Stimulated activated CD4-positive, alpha-beta T cell treated with anti-CD3 and anti-CD28 coated beads, Interleukin-4, amount 100 ng/mL, for 1 hour (primary cell): Measurements from ENCODE around the gene GPRASP1.
"Not testable (repeated sequence)": the region's sequence is repeated elsewhere in the genome, so short reads cannot be mapped to it uniquely, and the experiment has no call there.

Experiments used
- DNase-seq: peaks from one replicate; pipeline ENCODE4 v3.0.0-alpha.2; 2020

The GPRASP1 gene

DNA sequence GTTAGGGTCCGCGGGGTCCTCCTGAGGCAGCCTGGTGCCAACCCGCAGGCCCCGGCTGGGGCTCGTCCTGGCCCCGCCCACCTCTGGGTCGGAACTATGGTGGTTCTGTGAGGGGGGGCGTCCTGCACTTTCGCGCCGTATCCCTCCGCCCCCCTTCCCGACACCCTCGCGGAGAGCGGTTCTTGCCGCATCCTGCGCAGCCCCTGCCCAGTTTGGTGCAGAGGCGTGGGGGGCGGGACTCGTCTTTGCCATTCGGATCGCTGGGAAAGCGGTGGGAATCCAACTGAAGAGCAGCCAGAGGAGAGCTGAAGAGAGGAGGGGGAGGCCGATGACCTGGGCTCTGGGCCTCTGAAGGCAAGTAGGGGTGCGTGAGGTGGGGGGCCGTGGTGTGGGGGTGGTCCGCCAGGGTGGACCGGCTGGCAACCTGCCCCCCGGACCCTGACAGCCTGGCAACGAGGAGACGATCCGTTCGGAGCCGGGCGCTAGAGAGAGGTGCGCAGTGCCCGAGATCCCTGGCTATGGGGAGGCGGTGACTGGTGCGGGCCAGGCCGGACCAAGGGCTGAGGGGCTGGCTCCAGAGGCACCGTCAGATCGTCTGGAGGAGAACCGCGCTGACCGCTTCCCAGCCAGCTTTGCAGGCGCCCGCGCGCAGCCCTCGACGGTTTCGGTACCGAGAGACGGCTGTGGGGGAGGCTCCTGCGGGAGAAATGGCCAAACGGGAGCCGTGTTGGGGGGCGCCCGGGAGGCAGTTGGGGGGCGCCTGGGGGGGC, at the start of gene GPRASP1:
Gene GPRASP1, plus strand, starts transcription at position 242 of the 770 bp plus-strand sequence. CDS start 2,431 bp downstream, outside the sequence.
- DNase-seq = peak; percentile 56

GRCh38 chrX:102604327-102604726, 47.0 kb upstream of the GPRASP1 start:
- DNase-seq = no peak

DNA sequence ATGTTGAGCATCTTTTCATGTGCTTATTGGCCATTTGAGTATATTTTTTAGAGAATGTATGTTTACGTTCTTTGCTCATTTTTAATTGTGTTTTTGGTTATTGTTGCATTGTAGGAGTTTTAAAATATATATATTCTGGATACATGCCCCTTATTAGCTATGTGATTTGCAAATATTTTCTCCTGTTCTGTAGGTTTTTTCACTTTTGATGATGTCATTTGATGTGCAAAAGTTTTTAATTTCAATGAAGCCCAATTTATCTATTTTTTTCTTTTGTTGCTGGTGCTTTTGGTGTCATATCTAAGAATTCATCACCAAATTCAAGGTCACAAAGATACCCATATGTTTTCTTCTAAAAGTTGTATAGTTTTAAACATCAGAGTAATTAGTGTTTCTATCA, 45.2 kb upstream of the GPRASP1 start:
- no peak for DNase-seq

GRCh38 chrX:102610905-102611304, 40.4 kb upstream of the GPRASP1 start:
- DNase-seq = no peak

GRCh38 chrX:102624105-102624504, 27.2 kb upstream of the GPRASP1 start:
- no peak for DNase-seq

GRCh38 chrX:102627640-102628039, 23.6 kb upstream of the GPRASP1 start:
- DNase-seq = no peak

DNA sequence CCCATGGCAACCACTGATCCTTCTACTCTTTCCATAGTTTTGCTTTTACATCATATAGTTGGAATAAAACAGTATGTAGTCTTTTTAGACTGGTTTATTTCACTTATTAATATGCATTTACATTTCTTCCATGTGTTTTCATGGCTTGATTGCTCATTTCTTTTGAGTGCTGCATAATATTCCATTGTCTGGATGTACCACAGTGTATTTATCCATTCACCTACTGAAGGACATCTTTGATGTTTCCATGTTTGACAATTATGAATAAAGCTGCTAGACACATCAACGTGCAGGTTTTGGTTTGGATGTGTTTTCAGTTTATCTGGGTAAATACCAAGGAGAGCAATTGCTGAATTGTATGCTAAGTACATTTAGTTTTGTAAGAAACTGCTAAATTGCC, 13.7 kb upstream of the GPRASP1 start:
- DNase-seq = no peak

DNA sequence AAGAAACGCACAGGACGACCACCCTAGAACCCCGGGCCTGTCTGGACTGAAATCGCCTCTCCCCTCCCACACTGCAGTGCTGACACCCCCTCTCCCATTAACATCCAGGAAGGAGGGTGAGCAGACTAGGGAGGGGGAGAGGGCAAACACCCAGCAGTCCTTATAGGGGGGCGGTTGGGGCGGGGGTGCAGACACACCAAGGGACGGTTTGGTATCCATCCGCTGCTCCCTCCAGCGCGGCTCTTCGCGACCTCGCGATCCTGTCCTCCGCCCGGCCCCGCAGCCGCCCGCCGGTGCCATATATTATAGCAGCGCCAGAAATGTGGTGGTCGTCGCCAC, 411 bp upstream of the GPRASP1 start:
- no peak for DNase-seq

DNA sequence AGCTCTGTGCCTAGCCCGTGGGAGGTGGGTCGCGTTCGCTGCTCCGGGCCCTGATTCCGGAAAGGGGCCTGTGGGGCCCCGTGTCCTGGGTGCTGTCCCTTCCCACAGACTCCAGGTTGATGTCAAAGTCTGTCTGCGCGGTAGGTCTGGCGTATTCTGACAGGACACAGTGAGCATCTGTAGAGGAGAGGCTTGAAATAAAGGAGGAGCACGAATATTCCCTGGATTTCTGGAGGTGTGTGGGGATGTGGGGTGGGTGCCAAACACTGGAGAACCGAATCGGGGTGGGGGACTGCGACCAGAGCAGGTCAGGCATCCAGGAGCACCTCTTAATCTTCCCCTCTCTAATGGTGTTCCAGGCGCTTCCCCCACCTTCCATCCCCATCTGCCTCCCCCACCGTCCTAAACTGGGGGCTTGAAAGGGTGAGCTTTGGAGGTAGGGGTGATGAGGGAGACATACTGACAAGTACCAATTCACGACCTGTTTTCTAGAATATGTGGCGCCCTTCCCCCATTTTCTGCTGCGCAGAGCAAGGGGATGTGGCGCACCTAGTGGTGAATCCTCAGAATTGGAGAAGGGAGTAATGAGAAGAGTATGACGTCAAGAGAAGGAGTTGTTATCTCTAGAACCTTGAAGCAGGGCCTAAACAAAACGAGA, 877 bp downstream of the GPRASP1 start:
- DNase-seq = peak; percentile 33

- no peak for DNase-seq
Observed at GRCh38 chrX:102654696-102655095, 3.4 kb downstream of the GPRASP1 start.

- DNase-seq = no peak
Observed at GRCh38 chrX:102658556-102658955, 7.3 kb downstream of the GPRASP1 start.

DNA sequence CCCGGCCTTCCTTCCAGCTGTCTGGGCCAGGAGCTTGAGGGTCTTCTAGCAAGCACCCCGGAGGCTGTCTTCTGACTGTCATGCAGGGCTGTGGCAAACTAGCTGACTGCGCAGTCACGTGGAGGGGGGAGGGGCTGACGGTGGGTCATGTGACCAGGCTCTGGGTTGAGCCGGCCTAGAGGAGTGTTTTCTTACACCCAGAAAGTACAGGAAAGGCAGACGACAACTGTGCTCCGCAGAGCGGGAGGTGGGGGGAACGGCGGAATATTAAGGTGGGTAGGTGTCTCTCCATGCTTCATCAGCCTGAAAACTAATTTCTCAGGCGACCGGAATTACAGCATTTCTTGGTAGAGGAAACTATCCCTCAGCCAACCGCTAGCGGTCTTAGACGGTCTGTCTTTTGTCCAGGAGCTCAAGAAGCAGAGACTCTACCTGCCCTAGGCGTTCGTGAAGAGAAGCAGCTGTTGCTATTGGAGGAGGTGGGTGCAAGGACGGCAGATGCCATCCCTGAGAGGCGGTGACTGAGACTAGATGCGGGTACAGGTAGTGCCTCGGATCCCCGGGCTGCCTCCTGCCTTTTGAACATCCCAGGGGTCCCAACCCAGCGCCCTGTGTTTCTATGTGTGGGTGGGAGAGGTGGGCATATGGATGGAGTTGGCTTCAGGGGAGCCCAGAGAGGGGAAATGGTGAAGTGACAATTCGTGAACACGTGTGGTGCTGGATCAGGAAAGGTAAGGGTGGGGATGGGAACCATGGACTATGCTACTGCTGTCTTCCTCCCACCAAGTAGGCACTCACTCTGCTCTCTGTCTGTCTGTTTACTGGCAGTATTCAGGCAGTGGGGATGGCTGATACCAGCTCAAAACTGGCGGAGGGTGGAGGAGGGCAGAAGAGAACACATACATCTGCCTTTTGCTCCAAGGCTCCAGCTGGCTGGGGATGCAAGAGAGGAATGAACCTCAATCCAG, 8.8 kb downstream of the GPRASP1 start:
- peak; percentile 84 for DNase-seq

DNA sequence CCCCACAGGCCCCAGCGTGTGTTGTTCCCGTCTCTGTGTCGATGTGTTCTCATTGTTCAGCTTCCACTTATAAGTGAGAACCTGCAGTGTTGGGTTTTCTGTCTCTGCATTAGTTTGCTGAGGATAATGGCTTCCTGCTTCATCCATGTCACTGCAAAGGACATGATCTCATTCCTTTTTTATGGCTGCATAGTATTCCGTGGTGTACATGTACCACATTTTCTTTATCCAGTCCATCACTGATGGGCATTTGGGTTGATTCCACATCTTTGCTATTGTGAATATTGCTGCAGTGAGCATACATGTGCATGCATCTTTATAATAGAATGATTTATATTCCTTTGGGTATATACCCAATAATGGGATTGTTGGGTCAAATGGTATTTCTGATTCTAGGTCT, 12.5 kb downstream of the GPRASP1 start:
- not testable (repeated sequence) for DNase-seq

DNA sequence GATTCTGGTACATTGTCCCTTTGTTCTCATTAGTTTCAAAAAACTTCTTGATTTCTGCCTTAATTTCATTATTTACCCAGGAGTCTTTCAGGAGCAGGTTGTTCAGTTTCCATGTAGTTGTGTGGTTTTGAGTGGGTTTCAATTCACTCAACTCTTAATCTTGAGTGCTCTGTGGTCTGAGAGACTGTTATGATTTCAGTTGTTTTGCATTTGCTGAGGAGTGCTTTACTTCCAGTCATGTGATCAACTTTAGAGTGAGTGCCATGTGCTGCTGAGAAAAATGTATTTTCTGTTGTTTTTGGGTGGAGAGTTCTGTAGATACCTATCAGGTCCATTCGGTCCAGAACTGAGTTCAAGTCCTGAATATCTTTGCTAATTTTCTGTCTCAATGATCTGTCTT, 15.8 kb downstream of the GPRASP1 start:
- DNase-seq = not testable (repeated sequence)

DNA sequence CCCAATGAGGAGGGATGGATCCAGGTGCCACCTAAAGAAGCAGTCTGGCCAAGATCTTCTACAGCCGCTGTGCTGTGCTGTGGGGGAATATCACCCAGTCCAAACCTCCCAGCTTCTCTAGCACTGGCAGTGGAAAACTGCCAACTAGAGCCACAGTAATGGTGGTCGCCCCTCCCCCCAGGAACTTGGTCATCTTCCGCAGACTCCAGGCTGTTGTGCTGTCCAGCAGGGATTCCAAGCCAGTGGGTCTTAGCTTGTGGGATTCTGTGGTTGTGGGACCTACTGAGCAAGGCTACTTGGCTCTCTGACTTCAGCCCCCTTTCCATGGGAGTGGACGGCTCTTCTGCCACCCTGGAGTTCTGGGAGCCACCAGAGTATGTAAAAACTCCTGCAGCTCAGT, 18.2 kb downstream of the GPRASP1 start:
- no peak for DNase-seq

DNA sequence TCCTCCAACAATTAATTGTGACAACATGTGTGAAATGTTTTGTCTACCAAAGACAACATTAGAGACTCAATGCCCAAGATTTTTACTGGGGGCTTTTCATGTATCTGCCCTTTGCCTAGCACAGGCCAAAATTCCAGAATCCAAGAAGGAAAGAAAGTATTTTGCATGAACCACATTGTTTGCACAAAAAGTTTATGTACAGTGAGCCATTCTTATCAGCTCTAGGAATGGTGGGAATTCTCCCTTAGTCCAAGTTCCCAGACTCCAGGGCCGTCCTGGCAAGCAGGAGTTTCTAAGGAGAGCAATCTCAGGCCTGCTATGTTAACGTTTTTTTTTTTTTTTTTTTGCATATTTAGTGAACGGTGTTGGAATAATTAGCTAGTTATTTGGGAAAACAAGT, 21.6 kb downstream of the GPRASP1 start:
- DNase-seq = no peak

GRCh38 chrX:102677479-102677878, 26.2 kb downstream of the GPRASP1 start:
- DNase-seq = not testable (repeated sequence)

DNA sequence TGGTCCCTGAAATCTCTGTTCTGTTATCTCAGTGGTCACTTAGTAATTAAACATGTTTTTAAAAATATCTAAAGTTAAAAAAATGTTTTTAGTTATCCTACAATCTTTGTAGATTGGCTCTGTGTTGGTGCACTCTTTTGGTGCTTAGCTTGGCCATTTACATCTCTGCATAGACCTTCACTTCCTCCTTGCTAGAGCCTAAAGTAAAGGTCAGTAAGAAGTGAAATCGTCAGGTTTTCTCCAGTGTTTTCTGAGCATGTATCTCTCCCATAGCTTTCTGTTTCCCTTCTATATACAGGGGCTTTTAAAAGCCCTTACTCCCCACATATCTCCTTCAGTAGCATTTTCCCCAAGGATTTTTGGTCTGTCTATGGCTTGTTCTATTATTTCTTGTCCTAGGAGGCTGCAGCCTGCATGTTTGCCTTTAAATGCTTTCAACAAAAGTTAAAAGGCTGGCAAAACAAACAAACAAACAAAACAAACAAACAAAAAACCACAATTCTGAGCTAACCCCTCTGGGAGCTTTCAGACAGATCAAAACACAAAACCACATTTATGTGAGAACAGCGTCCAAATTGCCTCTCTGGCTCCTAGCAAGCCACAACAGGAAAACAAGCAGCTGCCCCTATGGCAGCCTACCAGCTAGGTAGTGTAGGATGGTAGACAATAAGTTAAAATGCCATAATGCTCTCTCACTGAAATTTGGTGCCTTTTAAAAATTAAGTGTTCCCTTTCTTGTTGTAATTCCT, 33.7 kb downstream of the GPRASP1 start:
- DNase-seq = no peak

- no peak for DNase-seq
Observed at GRCh38 chrX:102694749-102695148, 43.5 kb downstream of the GPRASP1 start.

DNA sequence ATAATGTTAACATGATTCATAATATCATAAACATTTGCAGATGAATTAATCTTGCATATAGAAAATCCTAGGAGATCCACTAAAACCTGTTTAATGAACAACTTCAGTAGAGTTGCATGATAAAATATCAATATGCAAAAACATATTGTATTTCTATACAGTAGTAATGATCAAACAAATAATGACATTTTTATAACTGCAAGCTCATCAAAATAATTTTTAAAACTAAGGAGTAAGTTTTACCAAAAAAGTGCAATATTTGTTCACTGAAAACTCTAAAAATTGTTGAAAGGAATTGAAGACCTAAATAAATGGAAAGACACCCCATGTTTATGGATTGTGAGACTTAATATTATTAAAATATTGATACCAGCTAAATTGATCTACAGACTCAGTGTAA, 45.0 kb downstream of the GPRASP1 start:
- no peak for DNase-seq

GRCh38 chrX:102697494-102697893, 46.2 kb downstream of the GPRASP1 start:
- DNase-seq = no peak
